GM13977 (cell line): Measurements from ENCODE around the gene PHF12.
A peak's percentile ranks its signal among the peaks of the same experiment; 100 is the strongest.
"Not testable (repeated sequence)": the region's sequence is repeated elsewhere in the genome, so short reads cannot be mapped to it uniquely, and the experiment has no call there.

Experiments used
- DNase-seq: peaks from one replicate; pipeline ENCODE4 v3.0.0; 2012; ENCODE audit warnings: low spot score
- CTCF ChIP-seq: IDR thresholded peaks from 2 replicates; pipeline ENCODE4 v1.5.1; 2012; ENCODE audit warnings: mild to moderate bottlenecking, control low read depth; ENCODE audit not compliant: insufficient read depth; ENCODE audit errors: extremely low read depth, missing control alignments
- in situ Hi-C: fragments of 300-500 bp; cut with MboI; formaldehyde crosslinking; loops from one replicate; pipeline ENCODE4 v1.12.0; 2022; ENCODE audit warnings: low sequenced_read_pairs, low pct_unique_long_range_greater_than_20kb, mixed read lengths, inconsistent platforms; ENCODE audit not compliant: unreplicated experiment

Gene PHF12

GRCh38 chr17:28907709-28908475, 43.4 kb downstream of the PHF12 start:
- DNase-seq = no peak
- TF ChIP-seq CTCF = no peak
- in situ Hi-C loops = no loop called here

- DNase-seq = no peak
- TF ChIP-seq CTCF = no peak
- in situ Hi-C loops = no loop called here
Measured at GRCh38 chr17:28906706-28907438, 44.4 kb downstream of the PHF12 start.

- TF ChIP-seq CTCF = no peak
- DNase-seq = no peak
- in situ Hi-C loops = no loop called here
Measured at GRCh38 chr17:28906276-28906675, 45.0 kb downstream of the PHF12 start.

- TF ChIP-seq CTCF = no peak
- no peak for DNase-seq
- in situ Hi-C loops = no loop called here
Measured at GRCh38 chr17:28904800-28905199, 46.5 kb downstream of the PHF12 start.

- DNase-seq, in situ Hi-C loops: not testable (repeated sequence)
Measured at GRCh38 chr17:28903546-28903841, 47.8 kb downstream of the PHF12 start.

GRCh38 chr17:28902819-28903545, 48.3 kb downstream of the PHF12 start, which contains the start of gene DHRS13:
Gene DHRS13 (minus strand): TSS chr17:28903079. CDS start chr17:28902944, 135 bp downstream.
- in situ Hi-C loops = no loop called here
- peak; percentile 86 for TF ChIP-seq CTCF
- DNase-seq = peak; percentile 96
